ENCODE measurements around the gene RXRB. TPM values are rescaled to one million over a fixed set of nuclear protein-coding genes. Genes with fewer than 3 reads are reported as not detected.

The RXRB gene
- polyA plus RNA-seq, 1 donor from 2014 or later, result 9.7 TPM

DNA sequence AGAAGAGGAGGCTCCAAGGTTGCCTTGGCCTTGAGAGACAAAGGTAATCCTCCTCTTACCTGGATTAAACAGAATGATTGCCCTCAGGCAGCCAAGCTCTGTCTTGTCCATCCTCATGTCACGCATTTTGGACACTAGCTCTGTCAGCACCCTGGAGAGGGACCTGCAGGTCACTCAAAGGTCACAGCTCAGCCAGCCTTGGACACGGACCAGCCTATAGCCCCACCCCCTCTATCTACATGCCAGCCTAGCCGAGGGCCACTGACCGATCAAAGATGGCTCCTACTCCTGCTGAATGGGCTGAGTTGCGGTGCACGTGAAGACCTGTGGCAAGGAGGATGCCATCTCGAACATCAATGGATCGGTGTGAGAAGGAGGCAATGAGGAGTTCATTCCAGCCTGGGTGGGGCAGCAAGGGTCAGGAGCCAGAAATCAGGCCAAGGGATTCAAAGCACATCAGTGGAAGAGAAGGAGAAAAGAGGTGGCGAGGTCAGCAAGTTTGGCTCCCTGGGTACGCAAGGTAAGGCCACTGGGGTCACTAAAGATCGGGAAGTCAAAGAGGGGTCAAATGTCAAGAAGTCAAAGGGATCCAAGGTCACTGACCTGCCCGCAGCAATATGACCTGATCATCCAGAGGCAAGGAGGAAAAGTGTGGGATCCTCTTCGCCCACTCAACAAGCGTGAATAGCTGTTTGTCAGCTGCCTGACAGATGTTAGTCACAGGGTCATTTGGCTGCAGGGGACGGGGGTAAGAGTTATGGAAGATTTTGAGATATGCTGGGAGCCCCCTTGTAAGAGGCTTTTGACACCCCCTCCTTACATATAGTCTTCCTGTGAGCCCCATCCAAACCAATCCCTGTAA lies 4.9 kb downstream of the RXRB start:
- Mint-ChIP-seq H3K9me3 (no peaks in the 10 kb centered on the region), H3K36me3 (peaks cover 8% of the 10 kb centered on the region), H3K27ac (peak overlapping the region in 1 of 3 donors; percentile 14), H3K27me3 (peaks cover 14% of the 10 kb centered on the region), H3K4me1 (peaks cover 14 to 27% (median 19%) of the 10 kb centered on the region in 3 donors), H3K4me3 (peak overlapping the region in 2 of 4 donors; percentile 43 to 73)

DNA sequence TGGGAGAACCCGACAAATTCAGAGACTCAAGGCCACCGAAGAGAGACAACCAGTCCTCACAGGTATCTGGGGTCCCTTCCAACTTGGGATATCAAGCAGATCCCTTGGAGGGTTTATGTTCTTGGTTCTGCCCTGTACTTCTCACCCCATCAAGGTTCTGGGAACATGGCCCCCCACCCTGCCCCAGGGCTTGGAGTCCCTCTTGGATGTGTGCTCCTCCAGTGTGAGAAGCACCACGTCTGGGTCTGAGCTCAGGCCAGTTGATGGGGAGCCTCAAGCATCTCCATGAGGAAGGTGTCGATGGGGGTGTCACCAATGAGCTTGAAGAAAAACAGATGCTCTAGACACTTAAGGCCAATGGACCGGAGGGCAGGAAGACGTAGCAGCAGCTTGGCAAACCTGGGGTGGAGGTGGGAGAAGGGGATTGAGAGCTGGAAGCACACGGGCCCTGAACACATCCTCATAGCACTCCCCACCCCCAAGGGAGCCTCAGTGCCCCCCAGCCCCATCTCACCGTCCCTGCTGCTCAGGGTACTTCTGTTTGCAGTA lies 6.0 kb downstream of the RXRB start:
- H3K4me3 Mint-ChIP-seq, result no peak overlapping the region
- peaks cover 8% of the 10 kb centered on the region for H3K36me3 Mint-ChIP-seq
- no peaks in the 10 kb centered on the region for H3K9me3 Mint-ChIP-seq
- no peak overlapping the region for H3K27ac Mint-ChIP-seq
- peaks cover 12 to 25% (median 19%) of the 10 kb centered on the region in 3 donors for H3K4me1 Mint-ChIP-seq
- peaks cover 19% of the 10 kb centered on the region for H3K27me3 Mint-ChIP-seq

DNA sequence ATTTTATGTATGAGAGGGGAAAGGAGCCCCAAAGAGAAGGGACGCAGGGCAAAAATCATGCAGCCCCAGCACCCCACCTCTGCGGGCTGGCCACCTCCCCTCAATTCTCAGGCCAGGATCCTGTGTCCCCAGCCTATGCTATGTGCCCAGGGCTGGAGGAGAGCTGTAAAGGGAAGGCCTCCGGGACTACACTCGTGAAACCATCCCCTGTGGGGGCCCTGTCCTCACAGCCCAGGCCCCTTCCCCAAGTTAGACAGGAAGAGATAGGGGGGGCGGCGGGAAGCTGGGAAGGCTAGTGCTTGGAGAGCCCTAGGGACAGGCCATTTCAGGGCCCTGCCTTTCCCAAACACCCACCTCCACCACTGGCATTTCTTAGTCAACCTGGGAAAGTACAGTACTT lies 6.8 kb downstream of the RXRB start:
- H3K27me3 Mint-ChIP-seq, result peaks cover 20% of the 10 kb centered on the region
- no peaks in the 10 kb centered on the region for H3K9me3 Mint-ChIP-seq
- peaks cover 7 to 19% (median 12%) of the 10 kb centered on the region in 3 donors for H3K4me1 Mint-ChIP-seq
- H3K27ac Mint-ChIP-seq, result no peak overlapping the region
- peak overlapping the region in 3 of 4 donors; percentile 32 to 83 (median 55) for H3K4me3 Mint-ChIP-seq
- peaks cover 7% of the 10 kb centered on the region for H3K36me3 Mint-ChIP-seq

DNA sequence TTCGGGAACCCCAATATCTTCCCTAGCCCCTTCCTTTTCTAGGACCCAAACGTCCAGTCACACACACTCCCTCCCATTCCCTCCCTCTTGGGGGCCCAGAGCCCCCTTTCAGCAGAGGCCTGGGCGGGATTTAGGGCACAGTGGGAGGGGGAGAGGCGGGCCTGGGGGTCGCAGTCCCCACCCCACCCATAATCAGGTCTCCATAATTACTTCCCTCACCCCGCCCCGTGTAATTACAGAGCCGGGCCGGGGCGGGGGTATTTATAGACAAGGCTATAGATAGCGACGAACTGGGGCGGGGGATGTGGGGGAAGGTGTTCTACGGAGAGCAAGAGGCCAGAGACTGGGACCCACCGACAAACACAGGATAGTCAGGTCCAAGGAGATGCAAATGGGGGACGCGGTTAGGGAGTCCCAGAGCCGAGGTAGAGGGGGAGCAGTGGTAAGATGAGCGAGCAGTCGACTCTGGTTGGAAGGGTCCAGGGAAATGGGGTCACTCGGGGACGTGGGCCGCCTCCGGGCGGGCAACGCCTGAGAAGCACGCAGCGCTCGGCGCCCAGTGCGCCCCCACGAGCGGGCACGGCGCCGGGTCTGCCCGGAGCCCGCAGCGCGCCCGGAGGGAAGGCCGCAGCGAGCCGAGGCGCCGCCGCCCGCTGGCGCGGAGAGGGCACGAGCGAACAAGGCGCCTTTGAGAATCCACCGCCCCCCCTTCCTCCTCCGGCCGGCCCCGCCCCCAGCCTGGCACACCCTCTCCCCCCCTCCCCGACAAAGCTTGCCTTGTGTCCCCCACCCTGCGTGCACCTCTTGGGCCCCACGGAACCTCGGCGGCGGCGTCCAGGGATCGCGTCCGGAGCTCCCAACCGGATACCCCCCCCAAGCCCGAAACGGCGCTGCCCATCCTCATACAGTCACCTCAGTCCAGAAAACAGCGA lies 7.5 kb downstream of the RXRB start:
- Mint-ChIP-seq H3K4me3 (peak overlapping the region; percentile 49 to 91 (median 76)), H3K27ac (no peak overlapping the region), H3K36me3 (peaks cover 7% of the 10 kb centered on the region), H3K27me3 (peaks cover 22% of the 10 kb centered on the region), H3K4me1 (peaks cover 6 to 13% (median 10%) of the 10 kb centered on the region in 3 donors), H3K9me3 (no peaks in the 10 kb centered on the region)

DNA sequence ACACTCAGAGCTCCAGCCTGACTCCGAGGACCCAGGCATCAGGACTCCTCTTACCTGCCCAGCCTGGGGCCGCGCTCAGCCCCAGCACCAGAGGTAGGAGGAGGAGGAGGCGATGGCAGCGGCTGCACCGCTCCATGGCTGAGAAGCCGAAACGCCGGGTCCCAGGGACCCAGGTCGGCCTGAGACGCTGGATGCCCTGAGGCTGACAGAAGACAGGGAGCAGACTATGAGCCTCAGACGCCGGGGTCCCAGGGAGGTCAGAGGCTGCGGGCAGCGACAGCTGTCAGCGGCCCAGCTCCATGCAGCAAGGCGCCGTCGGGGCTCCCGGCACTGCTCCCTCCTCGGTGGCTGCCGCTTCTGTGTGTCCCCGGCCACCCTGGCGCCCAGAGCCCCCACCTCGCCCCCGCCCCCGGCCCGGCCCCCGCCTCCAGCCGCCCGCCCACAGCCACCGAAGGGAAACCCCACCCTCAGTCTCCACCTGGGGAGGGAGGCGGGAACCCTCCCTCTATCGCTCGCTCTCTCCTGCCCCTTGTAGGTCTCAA lies 8.3 kb downstream of the RXRB start, which contains the start of gene COL11A2:
Gene COL11A2 (minus strand): TSS at position 363 of the 542 bp plus-strand sequence. CDS start 227 bp downstream, at position 136.
- Mint-ChIP-seq H3K27ac (peak within 1 kb of the TSS in 1 of 3 donors; percentile 39), H3K27me3 (peaks cover 22% of the 10 kb centered on the region), H3K36me3 (peaks cover 4% of the 10 kb centered on the region), H3K9me3 (no peaks in the 10 kb centered on the region), H3K4me1 (peaks cover 0 to 7% (median 5%) of the 10 kb centered on the region in 3 donors), H3K4me3 (peak within 1 kb of the TSS; percentile 57 to 91 (median 76))

DNA sequence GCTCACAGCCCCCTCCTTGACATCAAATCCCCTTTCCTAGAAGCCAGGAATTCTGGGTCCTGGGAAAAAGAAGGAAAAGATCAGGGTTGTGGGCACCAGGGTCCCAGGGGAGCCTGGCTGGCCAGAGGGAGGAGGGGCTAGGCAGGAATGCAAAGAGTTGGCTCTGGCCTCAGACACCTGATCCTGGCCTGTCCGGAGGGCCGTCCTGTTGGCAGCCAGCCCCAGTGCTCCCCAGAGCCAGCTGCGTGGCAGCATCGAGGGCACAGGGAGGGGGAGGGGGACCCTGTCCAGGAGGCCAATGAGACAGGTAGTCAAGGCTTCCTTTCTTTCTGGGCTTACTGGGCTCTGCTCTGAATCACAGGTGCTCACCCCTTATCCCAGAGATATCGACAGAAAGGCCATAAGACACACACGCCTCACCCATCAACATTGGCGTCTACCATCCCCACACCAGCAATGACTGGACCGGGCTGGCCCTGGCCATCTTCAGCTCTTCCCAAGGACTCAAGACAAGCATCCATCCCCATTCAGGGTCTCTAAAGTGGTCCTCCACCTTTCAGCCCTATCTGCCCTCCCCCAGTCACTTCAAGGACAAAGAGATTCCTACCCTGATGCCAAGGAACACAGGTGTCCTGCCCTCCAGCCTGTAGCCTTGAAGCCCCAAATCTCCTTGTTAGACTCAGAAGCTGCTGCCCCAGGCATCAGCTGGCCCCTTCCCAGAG lies 8.9 kb downstream of the RXRB start:
- peak overlapping the region in 3 of 4 donors; percentile 34 to 82 (median 57) for H3K4me3 Mint-ChIP-seq
- peaks cover 27% of the 10 kb centered on the region for H3K27me3 Mint-ChIP-seq
- peaks cover 4% of the 10 kb centered on the region for H3K36me3 Mint-ChIP-seq
- no peaks in the 10 kb centered on the region for H3K9me3 Mint-ChIP-seq
- peak overlapping the region in 1 of 3 donors; percentile 39 for H3K27ac Mint-ChIP-seq
- H3K4me1 Mint-ChIP-seq, result peaks cover 0 to 6% (median 4%) of the 10 kb centered on the region in 3 donors

DNA sequence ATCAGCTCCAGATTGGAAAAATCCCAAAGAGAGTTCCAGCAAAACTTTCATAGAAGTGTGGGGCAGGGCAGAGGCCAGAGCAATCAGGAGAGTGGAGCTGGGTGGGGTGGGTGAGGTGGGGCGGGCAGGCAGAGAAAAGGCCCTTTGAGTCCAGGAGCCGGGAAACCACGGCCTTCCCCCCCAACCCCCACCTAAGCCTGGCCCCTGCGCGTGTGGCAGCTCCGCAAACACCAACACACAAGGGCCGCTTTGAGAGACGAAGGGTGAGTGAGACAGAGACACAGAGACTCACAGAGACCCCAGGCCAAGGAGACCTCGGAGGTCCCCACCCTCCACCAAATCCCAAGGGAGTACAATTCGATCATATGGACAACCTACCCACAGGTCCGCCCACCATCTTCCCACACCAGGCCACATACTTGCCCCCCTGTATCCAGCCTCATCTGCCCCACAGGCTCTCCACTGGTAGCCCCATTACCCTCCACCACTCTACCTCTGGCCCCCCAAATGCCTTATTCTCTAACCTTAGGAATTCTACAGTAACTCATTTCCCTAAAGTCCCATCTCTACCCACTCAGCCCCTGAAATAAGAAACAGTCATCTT lies 9.9 kb downstream of the RXRB start:
- Mint-ChIP-seq H3K27ac (peak overlapping the region in 1 of 3 donors; percentile 66), H3K9me3 (no peaks in the 10 kb centered on the region), H3K27me3 (peaks cover 28% of the 10 kb centered on the region), H3K36me3 (peaks cover 4% of the 10 kb centered on the region), H3K4me1 (peaks cover 0 to 6% (median 4%) of the 10 kb centered on the region in 3 donors), H3K4me3 (no peak overlapping the region)

DNA sequence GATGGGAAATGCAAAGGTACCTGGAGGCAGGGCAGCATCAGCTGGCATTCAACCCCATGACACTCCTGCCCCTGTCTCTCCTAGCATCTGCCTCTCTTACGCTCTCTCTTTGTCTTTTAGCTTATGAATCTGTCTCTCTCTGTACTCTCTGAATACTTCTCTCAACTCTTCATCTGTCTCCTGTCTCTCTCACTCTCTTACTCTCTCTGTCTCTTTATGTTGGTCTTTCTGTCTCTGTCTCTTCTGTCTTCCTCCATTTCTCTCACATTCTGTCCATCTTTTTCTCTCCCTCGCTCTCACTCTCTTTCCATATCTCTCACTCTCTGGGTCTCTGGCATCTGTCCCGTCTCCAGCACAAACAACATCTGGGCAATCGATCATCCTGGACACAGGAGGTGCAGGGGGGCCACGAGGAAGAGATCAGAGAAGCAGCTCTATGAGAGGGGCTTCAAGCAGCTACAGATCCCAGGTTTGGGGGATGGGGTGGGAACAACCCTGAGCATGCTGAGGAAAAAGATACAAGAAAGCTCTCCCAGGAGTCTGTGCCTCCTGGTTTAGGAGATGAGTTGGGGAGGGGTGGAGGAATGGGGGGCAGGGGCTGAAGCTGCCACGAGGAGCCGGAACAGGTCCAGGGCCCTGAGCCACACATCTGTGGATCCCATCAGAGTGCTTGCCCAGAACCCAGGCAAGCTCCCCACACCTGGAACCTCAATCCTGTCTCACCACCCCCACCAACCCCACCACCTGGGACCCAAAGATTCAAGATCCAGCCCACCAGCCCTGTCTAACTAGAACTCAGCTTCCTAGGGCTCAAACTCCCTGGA lies 10.6 kb downstream of the RXRB start:
- peaks cover 28% of the 10 kb centered on the region for H3K27me3 Mint-ChIP-seq
- peaks cover 2% of the 10 kb centered on the region for H3K36me3 Mint-ChIP-seq
- H3K4me1 Mint-ChIP-seq, result peaks cover 0 to 6% (median 4%) of the 10 kb centered on the region in 3 donors
- peak overlapping the region in 1 of 4 donors; percentile 16 for H3K4me3 Mint-ChIP-seq
- H3K9me3 Mint-ChIP-seq, result no peaks in the 10 kb centered on the region
- H3K27ac Mint-ChIP-seq, result peak overlapping the region in 1 of 3 donors; percentile 66

DNA sequence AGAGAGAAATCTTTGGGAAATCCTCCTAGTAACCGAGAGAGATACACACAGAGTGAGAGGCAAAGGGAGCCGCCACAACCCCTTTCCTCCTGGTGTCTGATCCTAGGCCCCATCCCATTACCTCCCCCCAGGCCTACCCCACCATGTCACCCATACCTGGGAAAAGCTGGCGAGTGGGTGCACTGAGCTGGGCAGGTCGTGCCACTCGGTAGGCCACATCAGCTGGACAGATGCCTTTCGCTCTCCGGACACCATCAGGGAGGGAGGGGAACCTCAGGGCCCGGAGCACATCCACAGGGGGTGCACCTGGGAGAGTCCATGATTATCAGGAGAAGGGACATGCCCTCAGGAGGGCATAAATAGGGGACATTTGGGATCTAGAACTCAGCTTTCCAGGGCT lies 11.3 kb downstream of the RXRB start:
- Mint-ChIP-seq H3K36me3 (no peaks in the 10 kb centered on the region), H3K9me3 (no peaks in the 10 kb centered on the region), H3K27me3 (peaks cover 28% of the 10 kb centered on the region), H3K4me3 (no peak overlapping the region), H3K4me1 (peaks cover 0 to 6% (median 4%) of the 10 kb centered on the region in 3 donors), H3K27ac (no peak overlapping the region)

DNA sequence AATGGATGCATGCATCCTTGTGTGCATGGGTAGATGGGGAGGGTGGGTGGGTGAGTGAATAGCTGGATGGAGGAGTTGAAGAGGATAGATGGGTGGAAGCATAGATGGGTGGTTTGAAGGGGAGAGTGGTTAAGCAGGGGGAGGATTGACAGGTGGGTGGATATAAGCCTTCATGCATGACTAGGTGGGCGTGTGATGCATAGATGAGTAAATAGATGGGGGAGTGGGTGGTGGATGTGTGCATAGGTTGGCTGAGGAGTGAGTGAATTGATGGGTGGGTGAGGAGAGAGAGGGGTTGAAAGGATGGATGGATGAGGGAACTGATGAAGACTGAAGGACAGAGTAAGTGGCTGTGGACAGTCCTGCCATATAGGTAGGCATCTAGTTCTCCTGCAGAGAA lies 12.7 kb downstream of the RXRB start:
- H3K27me3 Mint-ChIP-seq, result peaks cover 28% of the 10 kb centered on the region
- no peak overlapping the region for H3K4me3 Mint-ChIP-seq
- peaks cover 4 to 11% (median 9%) of the 10 kb centered on the region in 3 donors for H3K9me3 Mint-ChIP-seq
- H3K27ac Mint-ChIP-seq, result no peak overlapping the region
- no peaks in the 10 kb centered on the region for H3K36me3 Mint-ChIP-seq
- H3K4me1 Mint-ChIP-seq, result peaks cover 12 to 16% (median 14%) of the 10 kb centered on the region in 3 donors

DNA sequence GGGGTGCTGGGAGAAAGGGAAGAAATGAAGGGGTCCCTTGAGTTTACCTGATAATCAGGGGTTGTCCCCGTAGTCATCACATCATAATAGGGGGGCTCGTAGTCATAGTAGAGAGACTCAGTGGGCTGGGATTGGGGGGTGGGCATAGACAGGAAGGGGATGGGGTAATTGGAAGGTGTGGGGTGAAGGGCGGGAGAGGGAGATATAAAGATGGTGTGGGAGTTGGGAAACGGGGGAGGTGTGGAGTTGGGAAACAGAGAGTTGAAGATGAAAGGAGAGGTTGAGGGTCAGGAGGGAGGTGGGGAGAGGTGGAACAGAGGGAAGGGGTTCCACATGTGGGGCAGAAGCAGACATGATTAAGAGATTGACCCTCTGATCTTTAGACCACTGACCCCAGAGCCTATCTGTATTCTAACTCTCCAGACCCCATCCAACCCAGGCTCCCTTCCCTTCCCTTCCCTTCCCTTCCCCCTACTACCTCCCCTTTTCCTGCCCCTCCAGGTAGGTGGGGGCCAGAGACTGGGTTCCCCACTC lies 14.7 kb downstream of the RXRB start:
- Mint-ChIP-seq H3K27me3 (peaks cover 15% of the 10 kb centered on the region), H3K4me3 (no peak overlapping the region), H3K9me3 (peaks cover 7 to 13% (median 9%) of the 10 kb centered on the region in 3 donors), H3K36me3 (no peaks in the 10 kb centered on the region), H3K27ac (no peak overlapping the region), H3K4me1 (peaks cover 12 to 15% (median 13%) of the 10 kb centered on the region in 3 donors)

DNA sequence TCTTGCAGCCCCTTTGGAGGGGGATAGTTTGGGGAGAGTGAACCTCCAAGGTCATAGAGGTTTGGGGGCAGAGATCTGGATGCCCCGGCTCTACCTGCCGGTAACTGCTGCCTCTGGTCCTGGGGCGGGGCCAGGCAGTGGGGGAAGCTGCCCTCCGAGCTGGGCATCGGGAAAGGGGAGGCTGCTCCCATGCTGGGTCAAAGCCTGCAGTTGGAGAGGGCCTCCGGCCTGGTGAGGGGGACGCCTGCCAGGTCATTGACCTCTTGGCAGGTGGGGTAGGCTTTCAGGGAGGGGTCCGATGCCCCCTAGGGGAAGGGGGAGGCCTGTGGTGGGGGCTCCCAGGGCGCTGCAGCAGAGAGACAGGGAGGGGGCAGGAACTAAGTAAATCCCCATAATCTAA lies 15.3 kb downstream of the RXRB start:
- no peak overlapping the region for H3K4me3 Mint-ChIP-seq
- peaks cover 12% of the 10 kb centered on the region for H3K27me3 Mint-ChIP-seq
- H3K36me3 Mint-ChIP-seq, result no peaks in the 10 kb centered on the region
- no peak overlapping the region for H3K27ac Mint-ChIP-seq
- H3K9me3 Mint-ChIP-seq, result peaks cover 7 to 13% (median 9%) of the 10 kb centered on the region in 3 donors
- H3K4me1 Mint-ChIP-seq, result peaks cover 12 to 15% (median 13%) of the 10 kb centered on the region in 3 donors

All from IgD-negative memory B cell (primary cell).